CD4-positive, alpha-beta memory T cell (primary cell): ENCODE measurements around the gene ZAR1L. TPM values are rescaled to one million over a fixed set of nuclear protein-coding genes. Genes with fewer than 3 reads are reported as not detected.
"Not testable (repeated sequence)": the region's sequence is repeated elsewhere in the genome, so short reads cannot be mapped to it uniquely, and the experiment has no call there.

Experiments used
- CTCF ChIA-PET: fragments of 350-600 bp; sonication (Branson Sonifier 250); formaldehyde crosslinking; loops from one replicate; lab custom pipeline; 2021; ENCODE audit warnings: inconsistent platforms; ENCODE audit not compliant: partially characterized antibody; lab: Charles Lee
- POLR2A ChIA-PET: fragments of 350-600 bp; sonication (Branson Sonifier 250); formaldehyde crosslinking; loops from one replicate; lab custom pipeline; 2021; ENCODE audit not compliant: partially characterized antibody; lab: Charles Lee
- DNase-seq, 5 donors: peaks; one replicate each; pipeline versions ENCODE4 v3.0.0 to v3.0.0-alpha.2; 2020 to 2022; ENCODE audit warnings: mixed read lengths in 1 of 5
- H3K27ac ChIP-seq: one replicate; pipeline ENCODE4 v1.7.0; 2013; ENCODE audit warnings: low read depth, low read length
- H3K27me3 ChIP-seq: 2 replicates; pipeline ENCODE4 v1.7.0; 2013; ENCODE audit warnings: mild to moderate bottlenecking, low read length, moderate library complexity; ENCODE audit not compliant: insufficient read depth
- H3K36me3 ChIP-seq: 2 replicates; pipeline ENCODE4 v1.7.0; 2013; ENCODE audit warnings: mild to moderate bottlenecking, low read length, moderate library complexity; ENCODE audit not compliant: insufficient read depth
- H3K4me1 ChIP-seq: 2 replicates; pipeline ENCODE4 v1.7.0; 2013; ENCODE audit warnings: mild to moderate bottlenecking, low read length, moderate library complexity; ENCODE audit not compliant: insufficient read depth
- H3K4me3 ChIP-seq, 2 donors: one replicate each; pipeline ENCODE4 v1.7.0; 2013; ENCODE audit warnings: low read length in 2 of 2, mild to moderate bottlenecking in 1 of 2
- H3K9me3 ChIP-seq, 2 donors: one replicate each; pipeline ENCODE4 v1.7.0; 2013; ENCODE audit warnings: low read length in 2 of 2, control low read depth in 1 of 2; ENCODE audit not compliant: control insufficient read depth in 1 of 2
- H3K27ac Mint-ChIP-seq, 7 donors: one replicate each; pipeline ENCODE4 v1.8.0; 2020 to 2021; ENCODE audit warnings: mixed read lengths in 7 of 7, mild to moderate bottlenecking in 6 of 7, inconsistent platforms in 3 of 7, moderate library complexity in 3 of 7
- H3K27me3 Mint-ChIP-seq, 2 donors: one replicate each; pipeline ENCODE4 v1.8.0; 2020 to 2021; ENCODE audit warnings: mixed read lengths in 2 of 2
- H3K36me3 Mint-ChIP-seq, 2 donors: one replicate each; pipeline ENCODE4 v1.8.0; 2020 to 2021; ENCODE audit warnings: mixed read lengths in 2 of 2, inconsistent platforms in 1 of 2, mild to moderate bottlenecking in 1 of 2
- H3K4me1 Mint-ChIP-seq, 4 donors: one replicate each; pipeline ENCODE4 v1.8.0; 2020 to 2021; ENCODE audit warnings: mixed read lengths in 4 of 4, mild to moderate bottlenecking in 1 of 4
- H3K4me3 Mint-ChIP-seq, 8 donors: one replicate each; pipeline ENCODE4 v1.8.0; 2020 to 2021; ENCODE audit warnings: mixed read lengths in 8 of 8, mild to moderate bottlenecking in 7 of 8, moderate library complexity in 6 of 8, inconsistent platforms in 3 of 8
- H3K9me3 Mint-ChIP-seq, 8 donors: one replicate each; pipeline ENCODE4 v1.8.0; 2020 to 2021; ENCODE audit warnings: mixed read lengths in 8 of 8, mild to moderate bottlenecking in 5 of 8, inconsistent platforms in 3 of 8, moderate library complexity in 1 of 8
- intact Hi-C: fragments of 100-400 bp; cut with micrococcal nuclease; formaldehyde crosslinking; loops from one replicate; pipeline ENCODE4 v1.15.1; 2023
- polyA plus RNA-seq, 2 donors: library from polyadenylated mRNA; unstranded; fragments of 300-500 nt; fragmentation: Illumina TruSeq; gene quantifications; one replicate each; pipeline ENCODE4 v1.2.3, GENCODE V29; 2021
- total RNA-seq, 2 experiments: library from RNA; stranded (reverse); gene quantifications; one replicate each; pipeline ENCODE4 v1.2.3, GENCODE V29; 2021

The ZAR1L gene
- total RNA-seq (not detected), polyA plus RNA-seq (not detected)

DNA sequence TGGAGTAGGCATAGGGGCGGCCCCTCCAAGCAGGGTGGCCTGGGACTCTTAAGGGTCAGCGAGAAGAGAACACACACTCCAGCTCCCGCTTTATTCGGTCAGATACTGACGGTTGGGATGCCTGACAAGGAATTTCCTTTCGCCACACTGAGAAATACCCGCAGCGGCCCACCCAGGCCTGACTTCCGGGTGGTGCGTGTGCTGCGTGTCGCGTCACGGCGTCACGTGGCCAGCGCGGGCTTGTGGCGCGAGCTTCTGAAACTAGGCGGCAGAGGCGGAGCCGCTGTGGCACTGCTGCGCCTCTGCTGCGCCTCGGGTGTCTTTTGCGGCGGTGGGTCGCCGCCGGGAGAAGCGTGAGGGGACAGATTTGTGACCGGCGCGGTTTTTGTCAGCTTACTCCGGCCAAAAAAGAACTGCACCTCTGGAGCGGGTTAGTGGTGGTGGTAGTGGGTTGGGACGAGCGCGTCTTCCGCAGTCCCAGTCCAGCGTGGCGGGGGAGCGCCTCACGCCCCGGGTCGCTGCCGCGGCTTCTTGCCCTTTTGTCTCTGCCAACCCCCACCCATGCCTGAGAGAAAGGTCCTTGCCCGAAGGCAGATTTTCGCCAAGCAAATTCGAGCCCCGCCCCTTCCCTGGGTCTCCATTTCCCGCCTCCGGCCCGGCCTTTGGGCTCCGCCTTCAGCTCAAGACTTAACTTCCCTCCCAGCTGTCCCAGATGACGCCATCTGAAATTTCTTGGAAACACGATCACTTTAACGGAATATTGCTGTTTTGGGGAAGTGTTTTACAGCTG, at the start of gene ZAR1L, which contains the start of gene BRCA2:
ZAR1L (minus strand) TSS at position 126 of the 790 bp plus-strand sequence. CDS start 3,438 bp downstream, outside the sequence.
BRCA2 (plus strand) TSS at position 271 of the 790 bp plus-strand sequence. CDS start 953 bp downstream, outside the sequence.
- peak; percentile 85 to 89 (median 87) for DNase-seq
- Histone ChIP-seq H3K4me3 (peak within 1 kb of the TSS; percentile 59 to 81), H3K27me3 (no peaks in the 10 kb centered on the region), H3K36me3 (no peaks in the 10 kb centered on the region), H3K27ac (peak within 1 kb of the TSS; percentile 99), H3K9me3 (no peaks in the 10 kb centered on the region), H3K4me1 (peaks cover 16% of the 10 kb centered on the region)
- POLR2A ChIA-PET, result interaction anchor here (0.6 to 4.0 kb wide), 20 partner anchors 8 to 1228 kb away, joined by 3 to 82 read pairs (median 4); partner anchors contain the start of genes N4BP2L1, N4BP2L2 and PDS5B
- Mint-ChIP-seq H3K27ac (peak within 1 kb of the TSS; percentile 98 to 100 (median 100)), H3K9me3 (no peaks in the 10 kb centered on the region), H3K36me3 (peaks cover 0 to 10% of the 10 kb centered on the region in 2 donors), H3K27me3 (no peaks in the 10 kb centered on the region), H3K4me3 (peak within 1 kb of the TSS; percentile 91 to 100 (median 96)), H3K4me1 (peaks cover 7 to 27% (median 11%) of the 10 kb centered on the region in 4 donors)
- intact Hi-C loops, result loop anchor here (1.0 to 10.0 kb wide), 6 partner anchors 113 to 1271 kb away; partner anchors contain the start of genes N4BP2L1, N4BP2L2 and PDS5B
- CTCF ChIA-PET, result interaction anchor here (0.8 to 3.0 kb wide), 10 partner anchors 9 to 1227 kb away, joined by 3 to 19 read pairs (median 4); partner anchors contain the start of genes N4BP2L1 and PDS5B

GRCh38 chr13:32362574-32362973, 47.4 kb upstream of the ZAR1L start:
- Mint-ChIP-seq H3K27ac (no peak overlapping the region), H3K36me3 (no peaks in the 10 kb centered on the region), H3K27me3 (no peaks in the 10 kb centered on the region), H3K4me1 (peaks cover 0 to 5% (median 2%) of the 10 kb centered on the region in 4 donors), H3K4me3 (no peak overlapping the region), H3K9me3 (peaks cover 0 to 2% (median 0%) of the 10 kb centered on the region in 8 donors)
- Histone ChIP-seq H3K27me3 (no peaks in the 10 kb centered on the region), H3K36me3 (no peaks in the 10 kb centered on the region), H3K27ac (no peak overlapping the region), H3K4me1 (no peaks in the 10 kb centered on the region), H3K9me3 (no peaks in the 10 kb centered on the region), H3K4me3 (no peak overlapping the region)
- no peak for DNase-seq
- ChIA-PET POLR2A (no interaction called here), CTCF (no interaction called here)
- intact Hi-C loops, result no loop called here

DNA sequence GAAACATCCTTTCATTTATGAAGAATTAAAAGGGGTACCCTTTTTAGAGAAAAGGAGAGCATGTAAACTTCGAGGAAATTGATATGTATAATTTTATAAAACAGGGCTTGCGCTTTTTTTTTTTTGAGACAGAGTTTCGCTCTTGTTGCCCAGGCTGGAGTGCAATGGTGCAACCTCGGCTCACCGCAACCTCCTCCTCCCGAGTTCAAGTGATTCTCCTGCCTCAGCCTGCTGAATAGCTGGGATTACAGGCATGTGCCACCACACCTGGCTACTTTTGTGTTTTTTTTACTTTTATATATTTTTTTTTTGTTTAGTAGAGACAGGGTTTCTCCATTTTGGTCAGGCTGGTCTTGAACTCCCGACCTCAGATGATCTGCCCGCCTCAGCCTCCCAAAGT, 40.8 kb upstream of the ZAR1L start:
- H3K4me3 Mint-ChIP-seq, H3K4me3 ChIP-seq, H3K4me1 ChIP-seq, H3K27me3 ChIP-seq, DNase-seq, H3K36me3 ChIP-seq, CTCF ChIA-PET, intact Hi-C loops, H3K9me3 ChIP-seq, H3K36me3 Mint-ChIP-seq, H3K4me1 Mint-ChIP-seq, H3K27me3 Mint-ChIP-seq, H3K27ac ChIP-seq, H3K9me3 Mint-ChIP-seq, POLR2A ChIA-PET, H3K27ac Mint-ChIP-seq: not testable (repeated sequence)

DNA sequence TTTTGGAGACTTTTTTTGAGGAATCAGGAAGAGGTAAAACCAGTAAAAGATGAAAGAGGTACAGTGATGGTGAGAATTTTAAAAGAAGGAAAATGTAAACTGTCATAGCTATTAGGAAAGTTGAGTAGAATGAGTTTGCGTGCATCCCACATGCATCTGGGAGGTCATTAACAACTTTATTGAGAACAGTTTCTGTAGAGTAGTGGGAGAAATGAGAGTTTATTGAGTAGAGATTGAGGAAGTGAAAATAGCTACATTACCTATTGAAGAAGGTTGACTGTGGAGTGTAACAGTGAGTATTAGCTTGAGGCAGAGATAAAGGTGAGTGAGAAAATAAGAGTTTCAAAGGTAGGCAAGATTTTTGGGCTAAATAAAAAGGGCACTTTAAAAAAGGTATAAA, 38.9 kb upstream of the ZAR1L start:
- no peak overlapping the region for H3K4me3 Mint-ChIP-seq
- H3K27ac Mint-ChIP-seq, result no peak overlapping the region
- H3K27me3 Mint-ChIP-seq, result no peaks in the 10 kb centered on the region
- Histone ChIP-seq H3K4me3 (no peak overlapping the region), H3K4me1 (no peaks in the 10 kb centered on the region), H3K27me3 (no peaks in the 10 kb centered on the region), H3K27ac (no peak overlapping the region), H3K9me3 (no peaks in the 10 kb centered on the region), H3K36me3 (no peaks in the 10 kb centered on the region)
- H3K4me1 Mint-ChIP-seq, result no peaks in the 10 kb centered on the region
- H3K9me3 Mint-ChIP-seq, result no peaks in the 10 kb centered on the region
- no peak for DNase-seq
- intact Hi-C loops, result no loop called here
- no peaks in the 10 kb centered on the region for H3K36me3 Mint-ChIP-seq
- ChIA-PET CTCF (no interaction called here), POLR2A (no interaction called here)

DNA sequence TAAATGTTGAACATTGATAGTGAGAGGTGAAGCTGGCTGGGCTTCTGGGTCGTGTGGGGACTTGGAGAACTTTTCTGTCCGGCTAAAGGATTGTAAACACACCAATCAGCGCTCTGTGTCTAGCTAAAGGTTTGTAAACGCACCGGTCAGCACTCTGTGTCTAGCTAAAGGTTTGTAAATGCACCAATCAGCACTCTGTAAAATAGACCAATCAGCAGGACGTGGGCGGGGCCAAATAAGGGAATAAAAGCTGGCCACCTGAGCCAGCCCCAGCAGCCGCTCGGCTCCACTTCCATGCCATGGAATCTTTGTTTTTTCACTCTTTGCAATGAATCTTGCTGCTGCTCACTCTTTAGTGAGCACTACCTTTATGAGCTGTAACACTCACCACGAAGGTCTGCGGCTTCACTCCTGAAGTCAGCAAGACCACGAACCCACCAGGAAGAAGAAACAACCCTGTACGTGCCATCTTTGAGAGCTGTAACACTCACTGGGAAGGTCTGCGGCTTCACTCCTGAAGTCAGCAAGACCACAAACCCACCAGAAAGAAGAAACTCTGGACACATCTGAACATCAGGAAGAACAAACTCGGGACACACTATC, 35.8 kb upstream of the ZAR1L start:
- H3K27ac ChIP-seq, H3K36me3 Mint-ChIP-seq, H3K36me3 ChIP-seq, H3K4me3 Mint-ChIP-seq, CTCF ChIA-PET, H3K4me1 Mint-ChIP-seq, intact Hi-C loops, POLR2A ChIA-PET, DNase-seq, H3K9me3 Mint-ChIP-seq, H3K27ac Mint-ChIP-seq, H3K27me3 ChIP-seq, H3K27me3 Mint-ChIP-seq, H3K4me3 ChIP-seq, H3K4me1 ChIP-seq, H3K9me3 ChIP-seq: not testable (repeated sequence)

DNA sequence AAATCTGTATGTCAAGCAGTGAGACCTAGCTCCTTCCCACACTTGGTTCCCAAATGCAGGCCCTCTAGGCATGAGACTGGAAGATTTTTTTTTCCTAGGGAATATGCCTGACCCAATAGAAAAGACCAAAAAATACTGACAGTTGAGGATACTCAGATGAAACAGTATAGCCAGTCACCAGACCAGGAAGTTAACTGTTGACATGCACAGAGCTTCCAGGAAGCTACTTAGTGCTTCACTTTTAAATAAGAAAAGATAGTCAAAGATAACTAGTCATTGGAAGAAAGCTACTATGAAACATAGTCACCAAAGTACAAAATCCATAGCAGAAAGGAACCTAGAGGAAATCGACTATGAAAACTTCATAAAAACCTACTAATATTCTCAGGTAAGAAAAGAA, 32.5 kb upstream of the ZAR1L start:
- Mint-ChIP-seq H3K27ac (peak overlapping the region in 2 of 7 donors; percentile 38 to 43), H3K9me3 (no peaks in the 10 kb centered on the region), H3K4me3 (no peak overlapping the region), H3K27me3 (no peaks in the 10 kb centered on the region), H3K4me1 (peaks cover 0 to 2% (median under 1%) of the 10 kb centered on the region in 4 donors), H3K36me3 (peaks cover 0 to 4% of the 10 kb centered on the region in 2 donors)
- H3K4me1 ChIP-seq, result no peaks in the 10 kb centered on the region
- no peaks in the 10 kb centered on the region for H3K27me3 ChIP-seq
- H3K4me3 ChIP-seq, result no peak overlapping the region
- no peaks in the 10 kb centered on the region for H3K36me3 ChIP-seq
- no peaks in the 10 kb centered on the region for H3K9me3 ChIP-seq
- no peak overlapping the region for H3K27ac ChIP-seq
- intact Hi-C loops, result no loop called here
- ChIA-PET CTCF (no interaction called here), POLR2A (interaction anchor here (0.5 kb wide), 1 partner anchor 19 kb away, joined by 4 read pairs; no protein-coding TSS in a partner anchor)
- no peak for DNase-seq

GRCh38 chr13:32340914-32341313, 25.8 kb upstream of the ZAR1L start:
- intact Hi-C loops, result no loop called here
- H3K4me1 ChIP-seq, result no peaks in the 10 kb centered on the region
- no peaks in the 10 kb centered on the region for H3K9me3 ChIP-seq
- H3K36me3 ChIP-seq, result no peaks in the 10 kb centered on the region
- H3K27me3 ChIP-seq, result no peaks in the 10 kb centered on the region
- H3K27ac ChIP-seq, result no peak overlapping the region
- CTCF ChIA-PET, result no interaction called here
- no peak overlapping the region for H3K4me3 ChIP-seq
- no peak overlapping the region for H3K27ac Mint-ChIP-seq
- no peaks in the 10 kb centered on the region for H3K4me1 Mint-ChIP-seq
- peaks cover 0 to 8% (median 2%) of the 10 kb centered on the region in 8 donors for H3K9me3 Mint-ChIP-seq
- no peak for DNase-seq
- H3K27me3 Mint-ChIP-seq, result no peaks in the 10 kb centered on the region
- H3K36me3 Mint-ChIP-seq, result peaks cover 5 to 7% of the 10 kb centered on the region in 2 donors
- POLR2A ChIA-PET, result no interaction called here
- H3K4me3 Mint-ChIP-seq, result no peak overlapping the region
